ENCODE data around the gene ECI2.

GRCh38 chr6:4169028-4169789 lies 33.8 kb upstream of the ECI2 start:
- TF ChIP-seq CTCF (IDR thresholded peaks at IDR 0.05), result no peak
- TF ChIP-seq POLR2A (IDR thresholded peaks at IDR 0.05), result no peak
